GM12865 (cell line): ENCODE data around the gene CFAP61.

Experiments
- DNase-seq: peaks from one replicate; pipeline ENCODE4 v3.0.0; 2010; ENCODE audit warnings: low read depth
- H3K4me3 ChIP-seq: 2 replicates; pipeline ENCODE4 v1.5.1; 2011; ENCODE audit warnings: mild to moderate bottlenecking, low read depth, low read length, control low read depth
- TF ChIP-seq, protein P1 (sequence below): IDR thresholded peaks from 2 replicates; pipeline ENCODE4 v1.5.1; 2011; ENCODE audit warnings: low read length, control low read depth, low read depth, inconsistent platforms; ENCODE audit not compliant: insufficient read depth; ENCODE audit errors: missing control alignments

Gene CFAP61

DNA sequence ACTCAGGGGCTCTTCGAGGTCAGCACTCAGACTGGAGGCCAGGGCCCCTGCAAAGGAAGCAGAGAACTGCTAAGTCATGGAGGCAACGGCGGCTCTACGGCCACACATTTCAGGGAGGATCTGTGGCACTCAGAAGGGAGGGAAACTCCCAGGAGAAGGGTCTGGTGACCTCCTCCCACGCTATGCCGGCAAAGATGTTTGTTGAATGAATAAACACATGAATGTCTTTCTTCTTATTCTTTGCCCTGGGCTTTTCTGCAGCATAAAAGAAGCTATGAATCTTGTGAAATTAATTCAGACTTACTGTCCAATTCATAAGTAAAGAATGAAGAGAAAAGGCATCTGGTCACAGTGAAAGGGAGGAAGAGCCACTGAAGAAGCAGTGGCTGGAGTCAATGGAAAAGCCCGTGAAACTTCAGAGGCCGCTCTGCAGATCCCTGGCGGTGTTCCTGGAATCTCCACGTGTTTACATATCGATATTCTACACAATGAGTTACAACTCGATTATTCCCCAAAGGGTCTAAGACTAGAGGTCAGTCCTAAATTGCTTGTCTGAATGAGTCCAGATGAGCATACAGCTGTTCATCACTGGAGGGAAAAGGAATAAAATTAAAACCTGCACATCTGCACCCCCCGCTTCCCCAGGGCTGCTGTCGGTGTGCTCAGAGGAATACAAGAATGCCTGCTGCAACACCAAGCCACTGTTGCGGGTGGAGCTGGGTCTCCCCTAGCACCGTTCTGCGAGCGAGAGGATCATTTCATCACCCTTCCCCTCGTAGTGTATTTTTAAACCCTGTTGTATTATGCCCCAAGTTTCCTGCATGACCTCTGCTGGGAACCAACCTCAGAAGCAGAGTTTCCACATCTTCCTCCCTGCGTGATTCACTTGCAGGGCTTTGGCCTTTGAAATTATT lies 341.1 kb downstream of the CFAP61 start:
- DNase-seq, result no peak
- TF ChIP-seq, protein P1, sequence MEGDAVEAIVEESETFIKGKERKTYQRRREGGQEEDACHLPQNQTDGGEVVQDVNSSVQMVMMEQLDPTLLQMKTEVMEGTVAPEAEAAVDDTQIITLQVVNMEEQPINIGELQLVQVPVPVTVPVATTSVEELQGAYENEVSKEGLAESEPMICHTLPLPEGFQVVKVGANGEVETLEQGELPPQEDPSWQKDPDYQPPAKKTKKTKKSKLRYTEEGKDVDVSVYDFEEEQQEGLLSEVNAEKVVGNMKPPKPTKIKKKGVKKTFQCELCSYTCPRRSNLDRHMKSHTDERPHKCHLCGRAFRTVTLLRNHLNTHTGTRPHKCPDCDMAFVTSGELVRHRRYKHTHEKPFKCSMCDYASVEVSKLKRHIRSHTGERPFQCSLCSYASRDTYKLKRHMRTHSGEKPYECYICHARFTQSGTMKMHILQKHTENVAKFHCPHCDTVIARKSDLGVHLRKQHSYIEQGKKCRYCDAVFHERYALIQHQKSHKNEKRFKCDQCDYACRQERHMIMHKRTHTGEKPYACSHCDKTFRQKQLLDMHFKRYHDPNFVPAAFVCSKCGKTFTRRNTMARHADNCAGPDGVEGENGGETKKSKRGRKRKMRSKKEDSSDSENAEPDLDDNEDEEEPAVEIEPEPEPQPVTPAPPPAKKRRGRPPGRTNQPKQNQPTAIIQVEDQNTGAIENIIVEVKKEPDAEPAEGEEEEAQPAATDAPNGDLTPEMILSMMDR, result no peak
- H3K4me3 ChIP-seq, result no peak overlapping the region

DNA sequence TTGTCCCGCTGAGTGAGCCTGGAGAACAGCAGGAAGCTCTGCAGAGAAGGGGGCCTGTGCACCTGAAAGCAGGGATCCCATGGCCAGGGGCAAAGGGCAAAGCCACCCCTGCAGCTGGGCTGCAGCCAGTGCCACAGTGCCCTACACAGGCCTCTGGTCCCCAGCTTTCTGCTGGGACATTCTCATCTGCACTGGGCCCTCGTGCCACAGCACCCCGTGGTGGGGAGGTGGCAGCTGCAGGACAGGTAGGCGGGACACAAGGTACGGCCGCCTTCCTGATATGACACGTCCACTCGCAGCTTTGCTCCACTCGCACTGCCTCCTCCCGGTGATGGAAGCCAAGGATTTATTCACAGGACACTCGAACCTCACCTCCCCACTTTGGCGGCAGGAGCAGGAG lies 342.8 kb downstream of the CFAP61 start:
- no peak for DNase-seq
- TF ChIP-seq, protein P1, result no peak
- no peak overlapping the region for H3K4me3 ChIP-seq

DNA sequence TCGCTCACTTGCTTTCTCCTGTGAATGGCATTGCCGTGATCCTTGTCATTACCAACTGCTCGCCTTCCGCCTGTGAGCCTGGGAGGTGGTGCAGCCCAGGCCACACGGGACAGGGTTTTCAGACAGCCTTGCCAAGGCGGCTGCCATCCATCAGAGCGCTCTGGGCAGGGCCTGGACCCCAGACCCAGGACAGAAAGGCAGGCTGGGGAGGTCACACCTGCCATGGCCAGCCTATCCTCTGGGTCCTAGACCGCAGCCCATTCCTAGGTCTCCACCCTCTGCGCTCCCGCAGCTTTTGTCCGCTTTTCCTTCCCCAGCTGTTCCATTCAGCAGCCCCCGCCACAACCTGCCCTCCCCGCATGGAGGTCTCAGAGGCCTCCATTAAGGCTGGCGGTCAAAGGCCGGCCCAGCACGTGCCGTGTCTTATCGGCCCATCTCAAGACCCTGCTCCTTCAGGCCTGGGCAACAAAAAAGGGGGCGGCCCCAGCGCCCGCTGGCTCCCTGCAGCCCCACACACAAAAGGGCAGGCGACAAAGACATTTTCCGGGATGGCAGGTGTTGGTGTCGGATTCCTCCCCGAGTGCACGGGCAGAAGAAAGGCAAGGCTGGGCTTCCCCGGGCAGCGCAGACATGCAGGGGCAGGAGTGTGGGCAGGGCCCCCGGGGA lies 343.7 kb downstream of the CFAP61 start:
- TF ChIP-seq, protein P1, result no peak
- no peak for DNase-seq
- no peak overlapping the region for H3K4me3 ChIP-seq

DNA sequence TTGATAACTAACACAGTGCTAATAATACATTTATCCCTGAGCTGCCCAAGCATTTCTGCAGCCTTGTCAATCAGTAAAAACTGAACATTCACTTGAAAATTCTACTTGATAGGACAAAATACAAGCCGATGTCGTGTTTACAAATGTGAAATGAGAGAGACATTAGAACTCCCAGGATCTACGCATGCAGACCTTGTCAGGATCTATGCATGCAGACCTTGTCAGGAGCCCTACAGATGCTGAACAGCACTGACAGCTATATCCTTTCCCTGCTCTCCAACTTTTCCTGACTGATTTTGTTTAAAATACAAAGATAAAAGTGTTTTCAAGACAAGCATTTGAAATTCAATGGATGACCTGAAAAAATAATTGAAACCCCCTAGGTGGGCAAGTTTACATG lies 344.5 kb downstream of the CFAP61 start:
- no peak for DNase-seq
- no peak overlapping the region for H3K4me3 ChIP-seq
- TF ChIP-seq, protein P1, result no peak

DNA sequence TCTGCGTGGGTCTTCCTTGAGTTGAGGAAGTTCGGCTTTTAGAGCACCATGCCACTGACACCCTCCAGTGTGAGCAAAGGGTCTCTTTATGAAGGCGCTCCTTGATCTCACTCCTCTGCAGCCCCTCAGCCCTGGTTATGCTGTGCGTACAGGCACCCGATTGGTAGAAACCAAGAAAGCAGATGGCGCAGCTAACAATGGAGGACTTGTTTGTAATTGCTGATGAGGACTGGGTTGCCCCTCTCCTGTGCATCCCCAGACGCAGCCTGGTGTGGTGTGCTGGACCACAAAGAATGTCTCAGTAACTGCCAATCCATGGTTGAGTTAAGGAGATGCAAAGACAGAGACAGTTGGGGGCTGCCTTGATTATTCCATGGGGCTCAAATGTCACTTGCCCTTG lies 345.8 kb downstream of the CFAP61 start:
- H3K4me3 ChIP-seq, result no peak overlapping the region
- DNase-seq, result no peak
- TF ChIP-seq, protein P1, result no peak

DNA sequence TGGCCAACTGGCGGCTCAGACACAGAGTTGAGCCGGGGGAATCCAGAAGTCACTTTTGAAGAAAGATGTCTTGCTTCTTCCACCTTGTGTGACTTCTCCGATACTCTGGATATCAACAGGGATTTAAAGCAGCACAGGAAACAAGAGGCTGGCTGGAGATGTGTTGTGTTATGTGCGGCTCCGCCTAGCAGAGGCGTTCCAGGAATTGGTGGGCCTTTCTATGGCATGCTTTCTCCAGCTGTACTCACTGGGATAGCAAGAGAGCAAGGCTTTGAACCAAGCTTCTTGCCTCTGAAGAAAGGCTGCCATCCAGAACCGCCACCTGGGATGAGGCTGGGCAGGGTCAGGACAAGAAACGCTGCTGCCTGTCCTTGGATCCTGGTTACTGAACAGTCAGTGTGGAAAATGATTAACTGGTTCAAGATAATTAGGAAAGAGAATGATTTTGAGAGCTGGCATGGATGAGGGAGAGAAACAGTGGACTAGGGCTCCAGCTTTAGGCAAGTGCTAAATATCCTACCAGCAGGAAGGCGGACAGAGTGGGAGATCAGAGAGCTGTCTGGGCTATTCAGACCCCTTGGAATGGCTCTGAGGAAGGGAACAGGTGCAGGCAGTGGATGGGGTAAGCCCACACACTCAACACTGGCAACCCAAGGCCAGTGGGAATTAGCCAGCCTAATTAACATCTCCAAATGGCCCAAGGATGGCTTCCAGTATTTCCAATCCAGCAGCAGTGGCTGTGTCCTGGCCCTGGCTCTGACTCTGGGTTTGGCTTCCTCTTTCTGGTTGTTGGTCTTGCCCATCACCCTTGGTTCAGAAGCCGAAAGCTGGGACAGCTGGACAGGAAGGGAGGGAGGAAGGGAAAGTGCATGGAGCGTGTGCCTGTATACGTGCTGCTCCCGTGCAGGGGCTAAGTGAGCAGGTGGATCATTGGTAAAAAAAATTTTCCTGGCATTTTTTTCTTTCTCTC lies 347.5 kb downstream of the CFAP61 start:
- TF ChIP-seq, protein P1, result no peak
- H3K4me3 ChIP-seq, result no peak overlapping the region
- no peak for DNase-seq
